Activated CD8-positive, alpha-beta T cell treated with anti-CD3 and anti-CD28 coated beads, Interleukin-2, amount 10 ng/mL, durations not matched to agents 7 days and 5 days (primary cell): ENCODE measurements around the gene NTNG1. TPM values are rescaled to one million over a fixed set of nuclear protein-coding genes. Genes with fewer than 3 reads are reported as not detected.

Source experiments
- ATAC-seq: fragments of 150-1000 bp; cut with Tn5 transposase; one replicate; pipeline ENCODE4 v1.10.0; 2021; ENCODE audit warnings: moderate library complexity
- CTCF ChIA-PET: fragments of 350-600 bp; sonication (Branson Sonifier 250); formaldehyde crosslinking; loops from one replicate; lab custom pipeline; 2021; ENCODE audit warnings: antibody characterized with exemption; lab: Charles Lee
- POLR2A ChIA-PET: fragments of 350-600 bp; sonication (Branson Sonifier 250); formaldehyde crosslinking; loops from one replicate; lab custom pipeline; 2021; ENCODE audit warnings: antibody characterized with exemption; lab: Charles Lee
- DNase-seq: peaks from one replicate; pipeline ENCODE4 v3.0.0-alpha.2; 2020
- H3K27ac Mint-ChIP-seq: one replicate; pipeline ENCODE4 v1.8.0; 2021; ENCODE audit warnings: mild to moderate bottlenecking, mixed read lengths
- H3K27me3 Mint-ChIP-seq: one replicate; pipeline ENCODE4 v1.8.0; 2021; ENCODE audit warnings: low read depth, mixed read lengths
- H3K36me3 Mint-ChIP-seq: one replicate; pipeline ENCODE4 v1.8.0; 2021; ENCODE audit warnings: low read depth, mixed read lengths
- H3K4me1 Mint-ChIP-seq: one replicate; pipeline ENCODE4 v1.8.0; 2021; ENCODE audit warnings: low read depth, mixed read lengths
- H3K4me3 Mint-ChIP-seq: one replicate; pipeline ENCODE4 v1.8.0; 2021; ENCODE audit warnings: mild to moderate bottlenecking, mixed read lengths
- H3K9me3 Mint-ChIP-seq: one replicate; pipeline ENCODE4 v1.8.0; 2022; ENCODE audit warnings: mixed read lengths; ENCODE audit not compliant: insufficient read depth
- total RNA-seq, 2 experiments: library from RNA; stranded (reverse); gene quantifications; one replicate each; pipeline ENCODE4 v1.2.3, GENCODE V29; 2021

The NTNG1 gene
- total RNA-seq, 2 experiments from 2014 or later = not detected

GRCh38 chr1:107510347-107510746, 369.5 kb downstream of the NTNG1 start:
- ChIA-PET POLR2A (no interaction called here), CTCF (interaction anchor here (0.8 kb wide), 1 partner anchor 20 kb away, joined by 3 read pairs; no protein-coding TSS in a partner anchor)
- no peaks in the 10 kb centered on the region for H3K9me3 Mint-ChIP-seq
- no peak overlapping the region for H3K4me3 Mint-ChIP-seq
- DNase-seq = no peak
- no peaks in the 10 kb centered on the region for H3K27me3 Mint-ChIP-seq
- no peaks in the 10 kb centered on the region for H3K4me1 Mint-ChIP-seq
- no peak for ATAC-seq
- H3K36me3 Mint-ChIP-seq = no peaks in the 10 kb centered on the region
- no peak overlapping the region for H3K27ac Mint-ChIP-seq

- H3K4me3 Mint-ChIP-seq = no peak overlapping the region
- no peaks in the 10 kb centered on the region for H3K4me1 Mint-ChIP-seq
- no peak overlapping the region for H3K27ac Mint-ChIP-seq
- H3K27me3 Mint-ChIP-seq = no peaks in the 10 kb centered on the region
- H3K36me3 Mint-ChIP-seq = no peaks in the 10 kb centered on the region
- CTCF ChIA-PET = no interaction called here
- ATAC-seq (no peak), DNase-seq (no peak)
- POLR2A ChIA-PET = no interaction called here
- no peaks in the 10 kb centered on the region for H3K9me3 Mint-ChIP-seq
Measured at GRCh38 chr1:107512836-107513235, 372.0 kb downstream of the NTNG1 start.

GRCh38 chr1:107514841-107515240, 374.0 kb downstream of the NTNG1 start:
- Mint-ChIP-seq H3K27ac (no peak overlapping the region), H3K4me1 (no peaks in the 10 kb centered on the region), H3K4me3 (no peak overlapping the region), H3K36me3 (no peaks in the 10 kb centered on the region), H3K9me3 (no peaks in the 10 kb centered on the region), H3K27me3 (no peaks in the 10 kb centered on the region)
- DNase-seq (no peak), ATAC-seq (no peak)
- POLR2A ChIA-PET = no interaction called here
- CTCF ChIA-PET = interaction anchor here (2.1 kb wide), 1 partner anchor 14 kb away, joined by 5 read pairs; no protein-coding TSS in a partner anchor

- H3K27me3 Mint-ChIP-seq = no peaks in the 10 kb centered on the region
- no peak overlapping the region for H3K4me3 Mint-ChIP-seq
- ChIA-PET CTCF (interaction anchor here (2.1 kb wide), 1 partner anchor 13 kb away, joined by 5 read pairs; no protein-coding TSS in a partner anchor), POLR2A (no interaction called here)
- no peaks in the 10 kb centered on the region for H3K9me3 Mint-ChIP-seq
- H3K36me3 Mint-ChIP-seq = no peaks in the 10 kb centered on the region
- DNase-seq (no peak), ATAC-seq (no peak)
- H3K4me1 Mint-ChIP-seq = no peaks in the 10 kb centered on the region
- H3K27ac Mint-ChIP-seq = no peak overlapping the region
Measured at GRCh38 chr1:107515702-107516101, 374.9 kb downstream of the NTNG1 start.

DNA sequence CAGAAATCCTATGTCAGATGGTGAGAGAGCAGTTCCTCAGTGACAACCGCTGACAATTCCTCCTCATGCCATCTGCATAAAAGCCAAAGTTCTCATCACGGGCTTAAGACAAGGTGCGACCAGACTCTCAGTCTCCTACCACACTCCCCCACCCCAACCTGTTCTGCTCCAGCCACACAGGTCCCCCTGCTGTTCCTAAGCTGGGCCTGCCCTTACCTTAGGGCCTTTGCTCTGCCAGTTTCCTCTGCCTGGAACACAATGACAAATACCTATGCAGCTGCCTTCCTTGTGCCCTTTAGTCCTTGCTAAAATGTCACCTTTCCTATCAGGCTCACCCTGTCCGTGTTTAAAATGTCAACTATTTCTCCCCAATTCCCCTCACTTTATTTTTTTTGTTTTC, 382.2 kb downstream of the NTNG1 start:
- no peaks in the 10 kb centered on the region for H3K9me3 Mint-ChIP-seq
- no peak for ATAC-seq
- ChIA-PET POLR2A (no interaction called here), CTCF (no interaction called here)
- no peaks in the 10 kb centered on the region for H3K27me3 Mint-ChIP-seq
- H3K4me1 Mint-ChIP-seq = peaks cover 7% of the 10 kb centered on the region
- H3K4me3 Mint-ChIP-seq = no peak overlapping the region
- H3K27ac Mint-ChIP-seq = no peak overlapping the region
- DNase-seq = no peak
- no peaks in the 10 kb centered on the region for H3K36me3 Mint-ChIP-seq

DNA sequence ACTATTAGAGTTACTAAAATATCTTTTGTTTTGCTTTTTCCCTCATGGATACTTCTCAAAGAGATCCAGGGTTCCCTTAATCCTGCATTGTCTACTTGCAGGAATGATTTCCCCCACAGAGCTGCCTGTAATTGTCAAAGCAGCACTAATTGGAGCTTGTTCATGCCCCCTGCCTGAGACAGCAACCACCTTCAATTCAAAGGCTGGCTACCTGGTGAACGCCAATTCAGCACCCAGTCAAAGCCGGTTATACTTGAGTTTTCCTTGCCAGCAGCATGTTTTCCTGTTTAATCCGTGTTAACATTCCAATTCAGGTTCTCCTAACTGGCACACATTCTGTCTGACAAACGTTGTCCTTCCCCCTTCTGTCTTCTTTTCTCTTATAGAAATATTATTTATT, 382.9 kb downstream of the NTNG1 start:
- Mint-ChIP-seq H3K4me1 (peaks cover 7% of the 10 kb centered on the region), H3K27me3 (no peaks in the 10 kb centered on the region), H3K27ac (no peak overlapping the region), H3K4me3 (no peak overlapping the region), H3K9me3 (no peaks in the 10 kb centered on the region), H3K36me3 (no peaks in the 10 kb centered on the region)
- ATAC-seq (no peak), DNase-seq (no peak)
- ChIA-PET POLR2A (no interaction called here), CTCF (no interaction called here)

DNA sequence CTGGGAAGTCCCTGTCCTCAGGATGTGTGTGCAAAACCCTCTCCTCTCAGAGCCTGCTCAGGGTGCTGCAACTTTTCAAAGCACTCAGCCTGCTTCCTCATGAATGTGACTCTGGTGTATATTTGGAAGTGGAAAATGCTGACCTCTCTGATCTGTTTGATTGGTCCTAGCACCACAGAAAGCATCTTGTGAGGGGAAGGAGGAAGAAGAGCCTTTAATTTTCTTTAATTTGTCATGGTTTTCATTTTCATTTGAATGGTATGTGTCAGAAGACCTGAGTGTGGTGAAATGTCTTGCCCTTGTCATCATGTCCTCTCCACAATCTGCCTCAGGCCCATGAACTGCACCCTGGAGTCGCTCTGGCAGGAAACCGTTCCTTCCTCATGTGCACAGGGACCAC, 383.5 kb downstream of the NTNG1 start:
- DNase-seq (no peak), ATAC-seq (no peak)
- no peaks in the 10 kb centered on the region for H3K36me3 Mint-ChIP-seq
- POLR2A ChIA-PET = interaction anchor here (0.6 kb wide), 1 partner anchor 468 kb away, joined by 3 read pairs; the partner anchor contains the start of gene PRMT6
- no peak overlapping the region for H3K4me3 Mint-ChIP-seq
- no peaks in the 10 kb centered on the region for H3K9me3 Mint-ChIP-seq
- no peaks in the 10 kb centered on the region for H3K27me3 Mint-ChIP-seq
- CTCF ChIA-PET = no interaction called here
- no peak overlapping the region for H3K27ac Mint-ChIP-seq
- H3K4me1 Mint-ChIP-seq = peaks cover 7% of the 10 kb centered on the region

- ATAC-seq = no peak
- no peak overlapping the region for H3K4me3 Mint-ChIP-seq
- H3K4me1 Mint-ChIP-seq = peaks cover 7% of the 10 kb centered on the region
- H3K36me3 Mint-ChIP-seq = no peaks in the 10 kb centered on the region
- H3K9me3 Mint-ChIP-seq = no peaks in the 10 kb centered on the region
- no peak overlapping the region for H3K27ac Mint-ChIP-seq
- POLR2A ChIA-PET = interaction anchor here (0.5 kb wide), 1 partner anchor 616 kb away, joined by 3 read pairs; no protein-coding TSS in a partner anchor
- peak; percentile 21 for DNase-seq
- CTCF ChIA-PET = interaction anchor here (1.9 kb wide), 1 partner anchor 93 kb away, joined by 4 read pairs; no protein-coding TSS in a partner anchor
- no peaks in the 10 kb centered on the region for H3K27me3 Mint-ChIP-seq
Measured at GRCh38 chr1:107525145-107525544, 384.3 kb downstream of the NTNG1 start.

DNA sequence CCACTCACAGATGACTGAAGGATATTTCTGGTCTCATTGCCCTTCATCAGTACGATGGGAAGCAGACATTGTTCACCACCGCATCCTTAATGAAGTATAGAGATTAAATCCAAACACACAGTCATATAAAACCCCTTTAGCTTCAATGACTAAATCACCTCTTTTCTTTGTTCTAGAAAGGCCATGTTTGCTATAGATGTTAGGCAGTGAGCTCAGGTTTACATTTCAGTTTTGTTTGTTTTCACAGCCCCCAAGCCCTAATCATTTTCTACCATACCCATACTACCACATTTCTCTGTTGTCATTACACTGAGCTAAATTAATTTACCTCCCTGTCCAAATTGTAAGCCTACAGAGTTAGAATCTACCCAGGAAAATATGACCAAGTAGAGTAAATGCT, 385.1 kb downstream of the NTNG1 start:
- Mint-ChIP-seq H3K4me1 (peaks cover 7% of the 10 kb centered on the region), H3K9me3 (no peaks in the 10 kb centered on the region), H3K4me3 (no peak overlapping the region), H3K27ac (no peak overlapping the region), H3K36me3 (no peaks in the 10 kb centered on the region), H3K27me3 (no peaks in the 10 kb centered on the region)
- ATAC-seq = no peak
- DNase-seq = no peak
- ChIA-PET CTCF (interaction anchor here (1.9 kb wide), 1 partner anchor 94 kb away, joined by 4 read pairs; no protein-coding TSS in a partner anchor), POLR2A (no interaction called here)

DNA sequence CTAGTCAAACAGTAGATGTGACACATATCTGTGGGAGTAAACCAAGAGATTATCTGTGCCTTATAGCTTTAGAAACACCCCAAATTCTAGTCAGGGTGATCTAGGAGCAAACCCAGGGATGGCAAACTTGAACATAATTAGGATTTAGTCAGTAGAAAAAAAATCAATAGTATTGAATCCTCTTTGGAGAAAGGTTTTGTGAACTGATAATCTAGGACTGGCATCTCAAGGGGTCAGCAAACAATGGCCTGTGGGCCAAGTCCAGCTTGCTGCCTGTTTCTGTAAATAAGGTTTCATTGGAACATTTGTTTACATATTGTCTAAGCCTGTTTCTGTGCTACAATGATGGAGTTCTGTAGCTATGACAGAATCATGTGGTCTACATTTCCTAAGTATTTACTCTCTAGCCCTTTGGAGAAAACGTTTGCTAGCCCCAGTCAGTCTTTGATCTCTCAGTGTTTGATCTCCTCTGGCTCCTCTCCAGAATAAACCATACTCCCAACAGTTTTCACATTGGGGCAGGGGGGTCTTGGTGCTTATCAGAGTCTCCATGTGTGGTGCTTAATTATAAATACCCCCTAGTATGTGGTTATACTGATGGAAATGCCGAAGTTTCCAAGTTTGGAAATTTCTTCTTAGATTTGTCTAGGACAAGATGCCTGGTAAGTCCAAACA, 385.8 kb downstream of the NTNG1 start:
- ATAC-seq (no peak), DNase-seq (no peak)
- no peaks in the 10 kb centered on the region for H3K9me3 Mint-ChIP-seq
- ChIA-PET POLR2A (no interaction called here), CTCF (interaction anchor here (0.9 to 1.9 kb wide), 2 partner anchors 95 kb away, joined by 3 to 4 read pairs; no protein-coding TSS in a partner anchor)
- H3K27me3 Mint-ChIP-seq = no peaks in the 10 kb centered on the region
- no peak overlapping the region for H3K4me3 Mint-ChIP-seq
- H3K36me3 Mint-ChIP-seq = no peaks in the 10 kb centered on the region
- H3K4me1 Mint-ChIP-seq = peaks cover 7% of the 10 kb centered on the region
- H3K27ac Mint-ChIP-seq = no peak overlapping the region

DNA sequence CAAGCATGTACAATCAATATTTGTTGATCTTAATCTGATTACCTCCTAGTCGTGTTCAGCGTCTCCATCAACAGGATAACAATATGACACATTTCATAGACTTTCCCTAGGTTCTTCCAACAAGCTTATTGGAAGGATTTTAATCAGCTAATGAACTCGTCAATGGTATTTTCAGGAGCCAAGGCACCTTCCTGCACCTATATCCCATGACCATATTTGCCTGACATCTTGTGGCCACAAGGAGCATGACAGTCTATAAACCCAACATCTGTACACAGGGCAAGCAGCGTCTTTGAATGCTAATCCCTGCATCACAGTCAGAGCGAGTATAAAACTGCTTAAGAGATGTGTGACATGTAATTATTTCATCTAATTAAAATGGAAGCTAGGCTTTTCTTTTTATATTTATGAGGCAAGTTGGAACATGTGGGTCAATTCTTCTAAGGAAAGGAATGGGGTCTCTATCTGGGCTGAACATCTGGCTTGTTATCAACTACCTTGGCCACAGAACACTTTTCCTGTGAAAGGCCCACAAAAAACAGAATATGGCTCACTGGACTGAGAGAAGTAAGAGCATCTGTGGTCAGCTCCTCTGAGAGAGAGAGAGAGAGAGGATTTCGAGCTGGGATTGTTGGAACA, 388.8 kb downstream of the NTNG1 start:
- Mint-ChIP-seq H3K4me1 (peaks cover 7% of the 10 kb centered on the region), H3K27me3 (no peaks in the 10 kb centered on the region), H3K9me3 (no peaks in the 10 kb centered on the region), H3K36me3 (no peaks in the 10 kb centered on the region), H3K4me3 (no peak overlapping the region), H3K27ac (no peak overlapping the region)
- ChIA-PET POLR2A (no interaction called here), CTCF (interaction anchor here (0.8 to 2.4 kb wide), 14 partner anchors 9 to 398 kb away, joined by 3 to 13 read pairs (median 4); no protein-coding TSS in a partner anchor)
- peak; percentile 57 for ATAC-seq
- peak; percentile 38 for DNase-seq

DNA sequence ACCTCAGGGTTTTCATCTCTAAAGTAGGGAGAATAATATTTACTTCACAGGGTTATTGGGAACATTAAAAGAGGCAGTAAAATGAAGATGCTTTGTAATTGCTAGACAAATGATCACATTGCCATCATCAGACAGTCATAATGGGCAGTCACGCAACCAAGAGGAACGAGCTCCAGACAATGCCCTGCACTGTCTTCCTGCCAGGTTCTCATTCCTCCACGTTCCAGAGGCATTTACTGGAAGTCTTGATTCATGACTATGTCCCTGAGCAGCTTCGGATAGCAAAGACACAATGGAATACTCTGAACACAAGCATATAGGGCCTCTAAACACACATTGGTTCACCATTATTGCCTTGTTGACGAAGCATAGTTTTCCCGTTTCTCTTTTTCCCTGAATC, 389.7 kb downstream of the NTNG1 start:
- no peak for DNase-seq
- Mint-ChIP-seq H3K27ac (no peak overlapping the region), H3K27me3 (no peaks in the 10 kb centered on the region), H3K4me1 (no peaks in the 10 kb centered on the region), H3K9me3 (no peaks in the 10 kb centered on the region), H3K36me3 (no peaks in the 10 kb centered on the region), H3K4me3 (no peak overlapping the region)
- no peak for ATAC-seq
- CTCF ChIA-PET = interaction anchor here (1.2 to 2.4 kb wide), 4 partner anchors 8 to 218 kb away, joined by 3 to 9 read pairs (median 6); no protein-coding TSS in a partner anchor
- POLR2A ChIA-PET = no interaction called here
